ENCODE results near the gene FXR2. TPM values are rescaled to one million over a fixed set of nuclear protein-coding genes. Genes with fewer than 3 reads are reported as not detected.

Gene FXR2
- total and polyA plus RNA-seq, 8 donors = 30.6 to 47.5 (median 37.0) TPM

GRCh38 chr17:7592422-7593021 lies 22.2 kb downstream of the FXR2 start:
- Histone ChIP-seq H3K4me1 (peaks cover 10 to 22% of the 10 kb centered on the region in 2 donors), H3K36me3 (peaks cover 0 to 97% of the 10 kb centered on the region in 2 donors), H3K9me3 (no peaks in the 10 kb centered on the region), H3K4me3 (no peak overlapping the region), H3K27me3 (no peaks in the 10 kb centered on the region), H3K27ac (no peak overlapping the region)
- ATAC-seq = no peak
- no peak for TF ChIP-seq CTCF (IDR thresholded peaks at IDR 0.05)
- intact Hi-C loops (cut with DNase I) = no loop called here
- no peak for DNase-seq

GRCh38 chr17:7591596-7591995 lies 23.1 kb downstream of the FXR2 start:
- Histone ChIP-seq H3K4me1 (peaks cover 10 to 22% of the 10 kb centered on the region in 2 donors), H3K27me3 (no peaks in the 10 kb centered on the region), H3K9me3 (no peaks in the 10 kb centered on the region), H3K4me3 (no peak overlapping the region), H3K36me3 (peaks cover 0 to 97% of the 10 kb centered on the region in 2 donors), H3K27ac (no peak overlapping the region)
- DNase-seq (no peak), ATAC-seq (no peak)
- intact Hi-C loops (cut with DNase I) = no loop called here
- no peak for TF ChIP-seq CTCF (IDR thresholded peaks at IDR 0.05)

GRCh38 chr17:7590743-7591142 lies 24.0 kb downstream of the FXR2 start:
- no peaks in the 10 kb centered on the region for H3K27me3 ChIP-seq
- H3K36me3 ChIP-seq = peaks cover 0 to 91% of the 10 kb centered on the region in 2 donors
- peak overlapping the region in 1 of 2 donors; percentile 33 for H3K27ac ChIP-seq
- H3K9me3 ChIP-seq = no peaks in the 10 kb centered on the region
- intact Hi-C loops (cut with DNase I) = no loop called here
- DNase-seq = no peak
- H3K4me1 ChIP-seq = peaks cover 10 to 25% of the 10 kb centered on the region in 2 donors
- H3K4me3 ChIP-seq = no peak overlapping the region
- peak; percentile 4 for ATAC-seq
- TF ChIP-seq CTCF (IDR thresholded peaks at IDR 0.05) = no peak

GRCh38 chr17:7589891-7590691 lies 24.6 kb downstream of the FXR2 start, which contains the start of gene SOX15:
Gene SOX15 (minus strand): TSS chr17:7590094. CDS start chr17:7589676, 418 bp downstream.
- peaks cover 10 to 31% of the 10 kb centered on the region in 2 donors for H3K4me1 ChIP-seq
- H3K36me3 ChIP-seq = peaks cover 0 to 85% of the 10 kb centered on the region in 2 donors
- peak within 1 kb of the TSS in 1 of 2 donors; percentile 33 for H3K27ac ChIP-seq
- no peak within 1 kb of the TSS for H3K4me3 ChIP-seq
- ATAC-seq (no peak), DNase-seq (no peak)
- intact Hi-C loops (cut with DNase I) = no loop called here
- H3K9me3 ChIP-seq = no peaks in the 10 kb centered on the region
- no peak for TF ChIP-seq CTCF (IDR thresholded peaks at IDR 0.05)
- no peaks in the 10 kb centered on the region for H3K27me3 ChIP-seq

- H3K36me3 ChIP-seq = peaks cover 0 to 77% of the 10 kb centered on the region in 2 donors
- intact Hi-C loops (cut with DNase I) = no loop called here
- H3K4me1 ChIP-seq = peaks cover 10 to 39% of the 10 kb centered on the region in 2 donors
- no peaks in the 10 kb centered on the region for H3K27me3 ChIP-seq
- peak; percentile 76 to 90 for TF ChIP-seq CTCF (IDR thresholded peaks at IDR 0.05)
- H3K9me3 ChIP-seq = no peaks in the 10 kb centered on the region
- no peak overlapping the region for H3K27ac ChIP-seq
- ATAC-seq = peak; percentile 87
- DNase-seq = peak; percentile 72 to 95 (median 86)
- H3K4me3 ChIP-seq = no peak overlapping the region
These were observed 25.4 kb downstream of the FXR2 start for GRCh38 chr17:7589204-7589868.

Measured in left lung (tissue), 10 donors.